GM18511 (cell line): ENCODE data around the gene CXADR.

Experiments used
- ATAC-seq: cut with Tn5 transposase; IDR thresholded peaks from one replicate; pipeline ENCODE4 v1.9.1; 2021; ENCODE audit warnings: mild to moderate bottlenecking, moderate library complexity; ENCODE audit not compliant: unreplicated experiment

CXADR gene

DNA sequence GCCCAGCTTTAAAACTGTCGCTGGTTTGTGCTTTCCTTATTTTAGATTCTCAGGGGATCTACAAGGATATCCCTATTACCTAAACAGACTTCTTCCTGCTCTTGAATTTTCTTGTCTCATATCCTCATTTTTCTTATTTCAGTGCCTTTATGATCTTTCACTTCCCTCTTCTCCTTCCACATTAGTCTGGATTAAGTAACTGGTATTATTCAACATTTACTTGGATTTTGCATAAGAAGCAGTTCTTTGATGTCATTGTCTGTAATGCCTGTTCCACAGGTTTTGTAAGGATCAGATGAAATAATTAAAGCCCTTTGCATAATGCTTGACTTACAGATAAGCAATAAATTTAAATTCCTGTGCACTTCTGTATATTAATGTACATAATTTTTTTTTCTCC lies 26.5 kb downstream of the CXADR start:
- no peak for ATAC-seq

DNA sequence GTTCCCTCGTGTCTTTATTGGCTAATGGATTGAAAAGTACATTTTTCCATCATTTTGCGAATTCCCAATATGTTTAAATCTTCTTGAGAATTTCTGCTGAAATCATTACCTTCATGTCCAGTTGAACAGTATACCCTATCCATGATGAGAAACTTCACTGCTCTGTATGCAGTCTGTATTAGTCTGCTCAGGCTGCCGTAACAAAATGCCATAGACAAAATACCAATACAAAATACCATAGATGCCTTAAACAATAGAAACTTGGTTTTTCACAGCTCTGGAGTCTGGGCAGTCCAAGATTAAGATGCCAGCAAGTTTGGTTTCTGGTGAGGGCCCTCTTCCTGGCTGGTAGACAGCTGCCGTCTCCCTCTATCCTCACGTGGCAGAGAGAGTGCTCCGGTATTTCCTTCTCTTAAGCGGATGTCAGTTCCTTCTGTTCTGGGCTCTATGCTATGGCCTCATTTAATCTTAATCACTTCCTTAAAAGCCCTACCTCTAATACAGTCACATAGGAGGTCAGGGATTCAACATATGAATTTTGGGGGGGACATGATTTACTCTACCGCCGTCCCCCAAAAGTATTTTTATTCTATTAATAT lies 27.0 kb downstream of the CXADR start:
- no peak for ATAC-seq

GRCh38 chr21:17540530-17540929 lies 27.7 kb downstream of the CXADR start:
- ATAC-seq, result no peak

DNA sequence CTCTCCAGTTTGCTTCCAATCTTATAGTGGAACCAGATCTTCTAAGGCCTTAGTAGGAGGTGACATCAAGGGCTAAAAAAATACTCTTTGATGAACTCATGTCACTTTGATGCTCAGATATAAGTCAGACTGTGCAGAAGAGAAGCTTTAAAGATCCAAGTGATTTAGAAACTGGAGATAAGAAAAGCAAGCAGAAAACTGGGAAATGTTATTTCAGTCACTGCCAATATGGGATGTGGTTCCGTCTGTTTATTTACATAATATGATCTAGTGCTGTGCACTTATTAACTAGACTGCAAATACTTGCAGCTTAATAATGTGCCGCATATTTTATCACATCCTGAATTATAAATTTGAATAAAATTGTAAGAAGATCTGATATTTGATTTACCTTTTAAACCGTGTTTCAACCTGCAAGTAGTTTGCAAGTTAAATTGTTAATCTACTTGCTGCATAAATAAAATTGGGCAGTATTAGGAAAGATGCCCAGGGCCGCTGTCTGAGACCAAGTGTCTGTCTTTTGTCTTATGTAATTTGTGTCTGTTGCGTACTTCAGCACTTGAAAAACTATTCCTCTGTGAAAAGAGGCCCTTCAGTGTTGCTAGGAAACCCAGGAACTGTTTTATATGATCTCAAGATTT lies 29.6 kb downstream of the CXADR start:
- ATAC-seq, result no peak

- ATAC-seq, result no peak
These were observed 32.2 kb downstream of the CXADR start for GRCh38 chr21:17545007-17545406.

DNA sequence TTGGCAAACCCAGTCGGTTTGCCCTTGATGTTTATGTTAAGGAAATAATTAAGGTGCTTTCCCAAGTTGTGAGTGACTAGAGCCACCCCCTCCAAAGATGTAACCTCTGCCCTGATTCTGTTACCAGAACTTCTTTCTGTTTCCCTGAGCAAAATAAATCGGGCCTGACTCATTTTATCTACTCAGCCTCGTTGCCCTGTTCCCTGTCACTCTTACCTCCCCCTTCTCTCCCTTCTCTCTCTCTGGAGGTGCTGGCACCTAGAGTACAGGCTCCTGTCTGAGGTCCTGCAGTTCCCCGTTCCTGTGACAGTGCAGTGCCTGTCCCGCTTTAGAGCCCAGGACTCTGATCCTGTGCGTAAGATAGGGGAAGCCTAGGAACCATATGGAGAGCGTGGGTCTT lies 35.4 kb downstream of the CXADR start:
- ATAC-seq, result no peak

DNA sequence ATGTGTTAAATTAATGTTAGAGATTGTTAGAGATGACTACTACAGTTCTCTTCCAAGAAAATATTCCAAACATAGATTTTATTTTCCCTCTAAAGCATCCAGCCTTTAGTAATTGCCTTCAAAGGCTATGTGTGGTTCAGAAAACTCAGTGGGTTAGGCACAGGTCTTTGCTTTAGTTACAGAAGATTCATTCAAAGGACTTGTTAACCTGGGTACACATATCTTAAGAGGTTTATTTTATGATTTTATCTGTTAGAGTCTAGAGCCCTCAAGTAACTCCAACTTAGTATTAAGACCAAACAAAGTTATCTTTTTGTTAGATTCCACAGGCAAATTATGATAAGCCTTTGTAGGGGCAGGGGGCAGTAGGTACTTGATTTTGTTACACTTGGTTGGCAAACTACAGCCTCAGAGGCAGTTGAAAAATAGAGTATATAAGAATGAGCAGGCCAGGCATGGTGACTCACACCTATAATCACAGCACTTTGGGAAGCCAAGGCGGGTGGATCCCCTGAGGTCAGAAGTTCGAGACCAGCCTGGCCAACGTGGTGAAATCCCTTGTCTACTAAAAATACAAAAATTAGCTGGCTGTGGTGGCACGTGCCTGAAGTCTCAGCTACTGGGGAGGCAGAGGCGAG lies 37.9 kb downstream of the CXADR start:
- ATAC-seq, result no peak

DNA sequence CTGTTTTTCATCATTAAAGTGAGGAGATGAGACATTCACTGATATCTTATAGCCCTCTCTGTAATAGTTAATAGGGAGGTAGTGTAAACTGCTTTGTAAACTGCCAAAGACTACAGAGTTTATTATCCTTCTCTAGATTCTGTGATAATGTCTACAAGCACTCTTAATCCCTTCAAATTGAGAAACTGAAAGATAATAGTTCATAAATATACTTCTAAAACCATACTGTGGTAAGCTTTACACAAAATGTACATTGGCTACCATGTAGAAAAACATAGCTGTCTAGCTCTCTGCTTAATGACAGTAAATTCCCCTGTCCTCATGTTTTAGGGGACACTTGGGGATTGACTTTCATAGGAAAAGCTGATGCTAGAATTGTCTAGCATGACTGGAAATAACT lies 39.6 kb downstream of the CXADR start:
- ATAC-seq, result no peak

DNA sequence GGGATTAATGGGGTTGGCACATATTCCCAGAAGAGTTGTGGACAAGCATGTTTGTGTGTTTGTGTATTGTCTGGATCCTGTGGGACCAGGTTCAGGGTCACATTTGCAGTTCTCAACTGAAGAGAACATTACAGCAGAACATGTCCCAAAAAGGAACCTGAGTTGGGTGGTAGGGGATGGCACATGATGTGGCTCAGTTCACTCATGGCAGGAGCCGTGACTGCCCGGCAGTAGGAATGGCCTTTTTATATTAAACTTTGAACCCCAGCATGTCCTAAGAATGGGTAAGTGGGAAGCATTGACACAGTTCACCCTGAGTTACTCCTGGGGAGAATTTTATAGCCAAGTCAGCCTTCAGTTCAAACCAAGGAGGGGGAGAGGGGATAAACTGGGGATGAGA lies 41.3 kb downstream of the CXADR start:
- no peak for ATAC-seq

GRCh38 chr21:17554679-17555465 lies 42.0 kb downstream of the CXADR start:
- no peak for ATAC-seq

- no peak for ATAC-seq
These were observed 47.7 kb downstream of the CXADR start for GRCh38 chr21:17560377-17561025.

- ATAC-seq, result no peak
These were observed 57.9 kb downstream of the CXADR start for GRCh38 chr21:17570786-17571185.

DNA sequence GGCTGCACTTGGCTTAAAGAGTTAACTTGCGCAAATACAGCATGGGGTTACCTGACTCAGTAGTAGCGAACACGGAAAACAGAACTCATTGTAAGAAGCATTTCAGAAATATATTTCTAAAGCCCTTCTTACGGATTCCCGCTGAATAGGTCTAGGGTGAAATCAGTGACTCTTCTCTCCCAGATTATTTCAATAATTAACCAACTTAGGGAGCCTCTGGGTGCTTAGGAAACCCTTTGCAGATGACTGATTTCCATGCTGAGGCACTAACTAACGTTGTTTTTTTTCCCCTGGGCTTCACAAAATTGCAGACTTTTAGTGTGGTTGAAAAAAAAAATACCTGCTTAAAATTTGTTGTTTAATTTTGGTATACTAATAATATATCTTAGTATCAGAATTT lies 59.6 kb downstream of the CXADR start:
- no peak for ATAC-seq

GRCh38 chr21:17575076-17575475 lies 62.2 kb downstream of the CXADR start:
- no peak for ATAC-seq

GRCh38 chr21:17576080-17576835 lies 63.4 kb downstream of the CXADR start:
- ATAC-seq, result no peak

DNA sequence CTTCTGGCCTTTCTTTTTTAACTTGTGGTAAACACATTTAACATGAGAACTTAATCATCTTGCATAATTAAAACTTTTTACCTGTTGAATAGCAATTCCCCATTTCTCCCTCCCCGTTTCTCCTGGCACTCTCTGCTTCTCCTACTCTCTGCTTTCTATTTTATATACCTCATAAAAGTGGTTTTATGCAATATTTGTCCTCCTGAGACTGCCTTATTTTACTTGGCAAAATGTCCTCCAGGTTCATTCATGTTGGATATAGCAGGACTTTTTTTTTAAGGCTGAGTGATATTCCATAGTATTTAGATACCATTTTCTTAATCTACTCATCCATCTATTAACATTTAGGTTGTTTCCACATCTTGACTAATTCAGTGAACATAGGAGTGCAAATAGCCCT lies 64.9 kb downstream of the CXADR start:
- no peak for ATAC-seq

GRCh38 chr21:17578162-17578561 lies 65.3 kb downstream of the CXADR start:
- ATAC-seq, result no peak

DNA sequence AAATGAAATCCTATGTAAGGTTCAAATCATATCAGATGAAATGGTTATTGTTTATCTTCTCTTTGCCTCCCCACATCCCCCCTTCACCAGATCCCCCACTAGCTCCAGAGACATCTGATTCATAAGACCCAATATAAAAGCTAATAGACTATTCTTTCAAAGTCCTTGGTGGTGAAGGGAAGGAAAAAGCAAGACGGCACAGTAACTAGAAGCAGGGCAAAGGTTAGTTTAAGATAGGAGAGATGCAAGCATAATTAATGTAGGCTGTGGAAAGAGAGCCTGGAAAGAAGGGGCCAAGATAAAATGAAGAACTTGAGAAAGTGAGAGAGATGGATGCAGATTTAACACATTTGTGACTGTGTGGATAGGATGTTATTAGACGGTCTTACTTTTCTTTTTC lies 66.0 kb downstream of the CXADR start:
- ATAC-seq, result no peak

DNA sequence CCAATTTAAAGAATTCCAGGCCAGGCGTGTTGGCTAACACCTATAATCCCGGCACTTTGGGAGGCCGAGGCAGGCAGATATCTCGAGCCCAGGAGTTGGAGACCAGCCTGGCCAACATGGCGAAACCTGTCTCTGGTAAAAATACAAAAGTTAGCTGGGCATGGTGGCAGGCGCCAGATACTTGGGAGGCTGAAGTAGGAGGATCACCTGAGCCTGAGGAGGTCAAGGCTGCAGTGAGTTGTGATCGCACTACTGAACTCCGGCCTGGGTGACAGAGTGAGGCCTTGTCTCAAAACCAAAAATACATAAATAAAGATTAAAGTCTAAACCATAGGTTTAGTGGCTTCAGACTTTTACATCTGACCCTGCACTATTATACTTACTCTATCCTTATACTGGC lies 67.5 kb downstream of the CXADR start:
- no peak for ATAC-seq

DNA sequence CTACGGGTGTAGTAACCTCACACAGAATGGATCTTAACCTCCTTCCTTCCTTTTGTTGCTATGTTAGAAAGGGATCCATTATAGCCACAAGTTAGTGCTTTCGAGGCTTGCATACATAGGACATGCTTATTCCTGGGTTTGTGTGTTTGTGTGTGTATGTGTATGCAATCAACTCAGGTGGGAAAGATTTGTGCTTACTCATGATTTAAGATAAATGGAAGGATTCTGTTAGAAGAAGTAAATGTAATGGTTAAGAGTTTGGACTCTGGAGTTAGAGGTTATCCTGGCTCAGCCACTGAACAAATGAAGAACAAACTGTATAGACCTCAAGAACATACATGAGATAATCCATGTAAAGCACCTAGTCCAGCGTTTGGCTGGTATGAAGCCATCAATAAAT lies 71.1 kb downstream of the CXADR start:
- ATAC-seq, result no peak
